Esophagus (tissue), 2 donors: ENCODE results near the gene CSNK1G1. TPM values are rescaled to one million over a fixed set of nuclear protein-coding genes. Genes with fewer than 3 reads are reported as not detected.

Experiments used
- H3K27ac ChIP-seq, 2 donors: one replicate each; pipeline ENCODE4 v1.5.1; 2013; ENCODE audit warnings: low read depth in 2 of 2, mild to moderate bottlenecking in 2 of 2, inconsistent platforms in 1 of 2, low read length in 1 of 2, moderate library complexity in 1 of 2
- H3K27me3 ChIP-seq, 2 donors: one replicate each; pipeline ENCODE4 v1.6.1; 2013; ENCODE audit warnings: low read length in 2 of 2, control low read depth in 1 of 2, mild to moderate bottlenecking in 1 of 2; ENCODE audit not compliant: insufficient read depth in 2 of 2, control insufficient read depth in 1 of 2
- H3K36me3 ChIP-seq, 2 donors: one replicate each; pipeline ENCODE4 v1.6.1; 2013; ENCODE audit warnings: low read length in 1 of 2; ENCODE audit not compliant: control insufficient read depth in 2 of 2, insufficient read depth in 2 of 2
- H3K4me1 ChIP-seq, 2 donors: one replicate each; pipeline ENCODE4 v1.6.1; 2013; ENCODE audit warnings: low read length in 1 of 2; ENCODE audit not compliant: control insufficient read depth in 2 of 2, insufficient read depth in 2 of 2
- H3K4me3 ChIP-seq, 2 donors: one replicate each; pipeline ENCODE4 v1.5.1; 2013; ENCODE audit warnings: low read length in 2 of 2, mild to moderate bottlenecking in 2 of 2, low read depth in 1 of 2, moderate library complexity in 1 of 2
- H3K9me3 ChIP-seq, 2 donors: one replicate each; pipeline ENCODE4 v1.6.1; 2013; ENCODE audit warnings: mild to moderate bottlenecking in 2 of 2, low read depth in 1 of 2, low read length in 1 of 2, moderate library complexity in 1 of 2; ENCODE audit not compliant: control insufficient read depth in 2 of 2, insufficient read depth in 1 of 2
- WGBS, 2 donors: extraction: QIAGEN DNeasy Blood & Tissue Kit; methylation state at CpG; one replicate each; pipeline ENCODE4 v1.1.7; 2013; 5-methylcytosine and 5-hydroxymethylcytosine counted together
- polyA plus RNA-seq, 2 donors: library from polyadenylated mRNA; stranded (reverse); fragments of 200-250 nt; gene quantifications; one replicate each; pipeline ENCODE4 v1.2.3, GENCODE V29; 2013
- donor health status: healthy with polysubstance abuse.
- donor health status: Bipolar disorder and iron deficiency.

Gene CSNK1G1
- polyA plus RNA-seq, 2 donors, result 3.8 to 4.6 TPM

DNA sequence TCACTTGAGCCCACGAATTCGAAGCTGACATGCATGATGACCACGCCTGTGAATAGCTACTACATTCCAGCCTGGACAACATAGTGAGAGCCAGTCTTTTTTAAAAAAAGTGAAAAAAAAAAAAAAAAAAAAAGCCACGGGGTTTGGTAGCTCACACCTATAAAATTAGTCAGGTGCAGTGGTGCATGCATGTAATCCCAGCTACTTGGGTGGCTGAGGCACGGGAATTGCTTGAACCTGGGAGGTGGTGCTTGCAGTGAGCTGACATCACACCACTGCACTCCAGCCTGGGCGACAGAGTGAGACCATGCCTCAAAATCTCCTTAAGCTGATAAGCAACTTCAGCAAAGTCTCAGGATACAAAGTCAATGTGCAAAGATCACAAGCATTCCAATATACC is 44.4 kb downstream of the CSNK1G1 start:
- H3K9me3 ChIP-seq, result no peaks in the 10 kb centered on the region
- H3K4me1 ChIP-seq, result no peaks in the 10 kb centered on the region
- no peaks in the 10 kb centered on the region for H3K36me3 ChIP-seq
- no peak overlapping the region for H3K27ac ChIP-seq
- H3K4me3 ChIP-seq, result no peak overlapping the region
- H3K27me3 ChIP-seq, result no peaks in the 10 kb centered on the region
- 84 to 86% methylated on average over 6 of the region's 6 CpGs for WGBS, 2 donors

DNA sequence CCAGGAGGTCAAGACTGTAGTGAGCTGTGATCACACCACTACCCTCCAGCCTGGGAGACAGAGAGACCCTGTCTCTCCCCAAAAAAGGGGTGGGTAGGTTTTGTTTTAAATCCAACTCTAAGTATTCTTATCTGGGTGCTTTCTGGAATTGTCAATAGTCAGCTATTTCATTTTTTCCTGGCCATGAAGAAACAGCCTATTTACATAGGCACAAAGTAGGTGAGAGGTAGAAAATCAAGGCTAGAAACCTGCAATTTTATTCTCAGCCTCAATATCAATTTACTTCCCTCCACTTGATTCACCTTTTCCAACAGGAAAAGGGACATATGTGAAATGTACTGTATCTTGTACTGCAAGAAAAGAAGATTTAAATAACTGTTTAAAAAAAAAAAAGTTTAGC is 45.9 kb downstream of the CSNK1G1 start:
- no peaks in the 10 kb centered on the region for H3K36me3 ChIP-seq
- no peaks in the 10 kb centered on the region for H3K9me3 ChIP-seq
- H3K4me3 ChIP-seq, result no peak overlapping the region
- H3K27me3 ChIP-seq, result no peaks in the 10 kb centered on the region
- H3K27ac ChIP-seq, result no peak overlapping the region
- H3K4me1 ChIP-seq, result no peaks in the 10 kb centered on the region

DNA sequence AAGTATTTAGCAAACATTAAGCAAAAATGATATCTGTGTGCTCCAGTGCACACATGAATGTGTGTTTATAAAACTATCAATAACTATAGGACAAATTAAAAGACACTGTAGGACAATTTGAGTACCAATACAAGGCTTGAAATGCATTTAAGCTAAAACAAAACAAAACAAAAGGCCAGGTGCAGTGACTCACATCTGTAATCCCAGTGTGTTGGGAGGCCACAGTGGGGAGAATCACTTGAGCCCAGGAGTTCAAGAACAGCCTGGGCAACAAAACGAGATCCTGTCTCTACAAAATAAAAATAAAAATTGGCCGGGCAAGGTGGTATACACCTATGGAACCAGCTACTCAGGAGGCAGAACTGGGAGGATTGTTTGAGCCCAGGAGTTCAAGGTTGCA is 50.7 kb downstream of the CSNK1G1 start:
- WGBS, 2 donors, result 75 to 84% methylated on average over 2 of the region's 2 CpGs
- Histone ChIP-seq H3K27ac (no peak overlapping the region), H3K9me3 (no peaks in the 10 kb centered on the region), H3K27me3 (no peaks in the 10 kb centered on the region), H3K4me3 (no peak overlapping the region), H3K4me1 (no peaks in the 10 kb centered on the region), H3K36me3 (peaks cover under 1% of the 10 kb centered on the region in 2 donors)

DNA sequence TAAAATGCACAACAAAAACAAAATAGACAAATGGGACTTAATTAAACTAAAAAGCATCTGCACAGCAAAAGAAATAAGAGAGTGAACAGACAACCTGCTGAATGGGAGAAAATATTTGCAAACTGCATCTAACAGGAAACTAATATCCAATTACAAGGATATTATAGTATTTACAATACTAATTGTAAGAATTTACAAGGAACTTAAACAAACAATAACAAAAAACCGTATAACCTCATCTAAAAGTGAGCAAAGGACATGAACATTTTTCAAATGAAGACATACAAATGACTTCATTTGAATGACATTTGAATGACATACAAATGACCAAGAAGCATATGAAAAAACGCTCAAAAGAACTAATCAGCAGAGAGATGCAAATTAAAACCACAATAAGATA is 66.4 kb downstream of the CSNK1G1 start:
- H3K4me3 ChIP-seq, result no peak overlapping the region
- no peaks in the 10 kb centered on the region for H3K36me3 ChIP-seq
- no peaks in the 10 kb centered on the region for H3K9me3 ChIP-seq
- no peak overlapping the region for H3K27ac ChIP-seq
- WGBS, 2 donors, result 85 to 87% methylated on average over 2 of the region's 2 CpGs
- H3K27me3 ChIP-seq, result no peaks in the 10 kb centered on the region
- H3K4me1 ChIP-seq, result no peaks in the 10 kb centered on the region

DNA sequence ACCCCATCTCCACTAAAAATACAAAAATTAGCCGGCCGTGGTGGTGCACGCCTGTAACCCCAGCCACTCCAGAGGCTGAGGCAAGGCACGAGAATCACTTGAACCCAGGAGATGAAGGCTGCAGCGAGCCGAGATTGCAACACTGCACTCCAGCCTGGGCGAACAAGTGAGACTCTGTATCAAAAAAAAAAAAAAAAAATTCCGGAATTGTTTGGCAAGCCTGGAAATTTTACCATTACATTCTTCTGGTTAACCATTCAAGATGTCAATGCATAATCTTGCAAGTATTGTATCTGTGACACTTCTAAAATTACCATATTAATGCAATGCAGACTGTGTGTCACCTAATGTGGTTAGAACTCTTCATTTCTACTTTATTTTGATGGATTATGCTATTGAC is 67.0 kb downstream of the CSNK1G1 start:
- Histone ChIP-seq H3K27ac (no peak overlapping the region), H3K36me3 (no peaks in the 10 kb centered on the region), H3K4me1 (no peaks in the 10 kb centered on the region), H3K4me3 (no peak overlapping the region), H3K9me3 (no peaks in the 10 kb centered on the region), H3K27me3 (no peaks in the 10 kb centered on the region)
- 83 to 91% methylated on average over 8 of the region's 8 CpGs for WGBS, 2 donors

DNA sequence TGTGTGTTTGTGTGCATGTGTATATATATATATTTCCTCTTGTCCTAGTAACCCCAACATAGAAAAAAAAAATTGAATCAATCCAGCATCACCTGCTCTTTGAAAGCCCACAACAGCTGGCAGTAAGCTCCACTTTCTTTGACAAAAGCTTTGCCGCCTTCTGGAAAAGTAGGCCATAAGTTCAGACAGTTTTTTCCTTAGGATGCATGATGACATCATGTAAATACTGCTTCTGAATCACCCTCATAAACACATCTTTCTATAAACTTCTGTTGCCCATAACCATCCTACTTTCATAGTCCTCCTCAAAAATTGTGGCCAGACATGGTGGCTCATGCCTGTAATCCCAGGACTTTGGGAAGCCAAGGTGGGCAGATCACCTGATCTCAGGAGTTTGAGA is 67.4 kb downstream of the CSNK1G1 start:
- Histone ChIP-seq H3K4me3 (no peak overlapping the region), H3K9me3 (no peaks in the 10 kb centered on the region), H3K4me1 (no peaks in the 10 kb centered on the region), H3K27me3 (no peaks in the 10 kb centered on the region), H3K36me3 (no peaks in the 10 kb centered on the region), H3K27ac (no peak overlapping the region)
- 93 to 100% methylated on average over 1 of the region's 1 CpG for WGBS, 2 donors

DNA sequence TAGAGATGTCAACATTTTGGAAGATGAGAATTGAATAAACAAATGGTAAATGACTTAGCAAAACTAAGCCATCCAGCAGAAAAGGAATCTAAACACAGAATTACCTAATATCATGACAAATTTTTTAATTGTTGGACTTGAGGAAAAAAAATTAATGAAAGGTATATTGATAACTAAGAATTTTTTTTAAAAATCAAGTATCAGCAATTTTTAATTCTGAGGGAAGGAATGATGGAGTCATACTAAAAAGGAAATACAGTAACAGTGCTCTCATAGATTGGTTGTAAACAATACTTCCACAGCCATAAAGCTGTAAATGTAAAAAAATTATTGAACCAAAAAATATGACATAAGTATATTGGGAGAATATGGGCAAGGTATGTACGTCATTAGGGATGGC is 68.0 kb downstream of the CSNK1G1 start:
- Histone ChIP-seq H3K36me3 (no peaks in the 10 kb centered on the region), H3K4me3 (no peak overlapping the region), H3K27me3 (no peaks in the 10 kb centered on the region), H3K4me1 (no peaks in the 10 kb centered on the region), H3K9me3 (no peaks in the 10 kb centered on the region), H3K27ac (no peak overlapping the region)
- WGBS, 2 donors, result 95 to 100% methylated on average over 1 of the region's 1 CpG

DNA sequence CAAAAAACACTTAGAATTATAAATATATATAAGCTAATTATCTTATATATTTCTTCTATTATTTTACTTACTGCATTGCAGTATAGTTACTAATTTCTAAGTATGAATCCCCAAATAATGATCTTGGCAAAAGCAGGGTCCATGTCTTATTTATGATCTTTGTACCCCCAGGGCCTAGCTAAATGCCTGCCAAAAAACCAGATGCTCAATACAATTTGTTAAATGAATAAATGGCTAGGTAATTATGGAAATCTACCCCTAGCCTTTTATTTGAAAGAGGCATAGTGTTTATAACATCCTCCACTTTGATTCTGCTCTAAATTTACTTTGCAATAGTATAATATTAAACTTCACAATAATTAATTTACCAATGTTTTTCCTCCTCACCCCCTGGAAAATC is 69.5 kb downstream of the CSNK1G1 start:
- Histone ChIP-seq H3K9me3 (no peaks in the 10 kb centered on the region), H3K27ac (no peak overlapping the region), H3K4me3 (no peak overlapping the region), H3K4me1 (no peaks in the 10 kb centered on the region), H3K36me3 (no peaks in the 10 kb centered on the region), H3K27me3 (no peaks in the 10 kb centered on the region)

DNA sequence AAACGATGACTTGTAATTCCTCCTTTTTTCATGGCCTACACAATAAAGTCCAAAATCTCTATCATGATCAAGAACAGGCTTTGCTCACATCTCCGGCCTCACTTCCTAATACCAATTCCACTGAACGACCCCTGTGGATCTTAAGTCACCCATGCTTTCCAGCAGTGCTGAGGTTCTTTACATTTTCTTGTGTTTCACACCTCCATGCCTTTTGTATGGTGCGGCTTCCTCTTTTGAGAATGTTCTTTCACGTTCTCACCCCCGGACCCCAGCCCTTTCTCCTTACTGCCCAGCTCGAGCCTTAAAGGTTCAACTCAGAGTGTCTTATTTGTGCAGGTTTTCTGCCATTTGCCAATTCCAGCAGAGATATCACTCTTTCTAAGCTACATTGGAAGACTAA is 70.1 kb downstream of the CSNK1G1 start:
- Histone ChIP-seq H3K36me3 (no peaks in the 10 kb centered on the region), H3K4me1 (no peaks in the 10 kb centered on the region), H3K27me3 (no peaks in the 10 kb centered on the region), H3K4me3 (no peak overlapping the region), H3K9me3 (no peaks in the 10 kb centered on the region), H3K27ac (no peak overlapping the region)
- 82 to 87% methylated on average over 7 of the region's 7 CpGs for WGBS, 2 donors

DNA sequence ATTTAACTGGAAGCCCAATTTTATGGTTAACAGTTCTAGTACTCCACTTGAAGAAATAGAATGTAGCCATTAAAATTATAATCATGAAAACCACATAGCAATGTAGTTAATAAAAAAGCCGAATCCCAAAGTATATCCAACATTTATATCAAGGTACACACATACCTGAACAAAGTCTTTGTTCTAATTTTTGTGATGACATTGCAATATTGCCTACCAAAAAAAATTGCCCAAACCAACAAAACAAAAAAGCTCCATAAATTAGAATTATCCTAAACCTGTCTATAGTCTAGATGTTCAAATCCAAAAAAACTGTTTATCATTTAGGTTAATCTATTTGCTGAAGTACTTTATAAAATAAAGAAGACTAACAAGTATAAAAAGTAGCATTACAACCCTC is 70.8 kb downstream of the CSNK1G1 start:
- H3K9me3 ChIP-seq, result no peaks in the 10 kb centered on the region
- H3K36me3 ChIP-seq, result no peaks in the 10 kb centered on the region
- WGBS, 2 donors, result 93 to 96% methylated on average over 1 of the region's 1 CpG
- no peaks in the 10 kb centered on the region for H3K4me1 ChIP-seq
- no peak overlapping the region for H3K4me3 ChIP-seq
- H3K27me3 ChIP-seq, result no peaks in the 10 kb centered on the region
- no peak overlapping the region for H3K27ac ChIP-seq
